ENCODE data around the gene SF3B3. TPM values are rescaled to one million over a fixed set of nuclear protein-coding genes. Genes with fewer than 3 reads are reported as not detected.

SF3B3 gene
- polyA plus RNA-seq, 1 of the 3 experiments (the other 2 are of a cell fraction) = 81.7 TPM

DNA sequence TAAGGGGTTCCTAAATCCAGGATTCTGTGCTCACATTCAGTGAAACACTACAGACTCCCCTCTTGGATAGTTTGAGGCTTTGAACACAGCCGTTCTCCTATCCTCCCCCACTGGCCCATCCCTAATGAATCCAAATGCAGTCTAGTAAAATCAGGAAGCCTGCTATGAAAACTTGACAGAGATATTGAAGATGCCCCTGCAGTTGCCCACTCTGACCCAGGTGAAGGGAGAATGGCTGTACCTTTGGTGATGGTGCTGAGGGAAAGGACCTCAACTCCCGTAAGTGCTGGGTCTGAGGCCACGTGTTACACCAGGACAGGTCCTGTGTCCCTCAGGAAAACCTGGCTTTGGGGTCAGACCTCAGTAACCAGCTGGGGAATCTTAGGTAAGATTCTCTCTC, 54.4 kb downstream of the SF3B3 start:
- CTCF ChIA-PET = no interaction called here
- POLR2A ChIA-PET = no interaction called here
- DNase-seq = no peak

DNA sequence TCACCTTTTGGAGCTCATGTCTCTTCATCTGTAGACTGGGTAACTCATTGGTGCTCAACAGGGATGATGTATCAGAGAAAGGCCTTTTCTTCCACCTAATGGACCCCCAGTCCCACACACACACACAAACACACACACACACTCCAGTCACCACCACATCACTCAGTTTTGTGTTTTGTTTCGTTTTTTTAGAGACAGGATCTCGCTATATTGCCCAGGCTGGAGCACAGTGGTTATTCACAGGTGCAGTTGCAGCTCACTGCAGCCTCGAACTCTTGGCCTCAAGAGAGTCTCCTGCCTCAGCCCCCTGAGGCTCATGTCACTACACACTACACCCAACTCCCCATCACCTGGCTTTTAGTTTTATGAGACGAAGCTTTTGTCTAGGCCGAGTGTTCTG, 55.6 kb downstream of the SF3B3 start:
- CTCF ChIA-PET = interaction anchor here (0.9 kb wide), 1 partner anchor 23 kb away, joined by 3 read pairs; no protein-coding TSS in a partner anchor
- WGBS (ENCODE audit: low lambda C conversion rate) = 89% methylated on average over 5 of the region's 5 CpGs

More for the DNA sequence above, 54.4 kb downstream of the SF3B3 start:
- H3F3A ChIP-seq (replicated peaks; ENCODE audit: insufficient read depth) = peaks cover 25% of the 10 kb centered on the region
- no peaks in the 10 kb centered on the region for H3K27me3 ChIP-seq (ENCODE audit: insufficient read depth)
- H3K4me1 ChIP-seq (ENCODE audit: control insufficient read depth in 1 of 2, insufficient read depth in 2 of 2, low read depth in 1 of 2, low read length in 1 of 2) = peaks cover 0 to 21% of the 10 kb centered on the region in 2 experiments; a peak in 2 of 4 replicates
- no peak overlapping the region for H3K4me2 ChIP-seq
- peaks cover 13% of the 10 kb centered on the region for H4K20me1 ChIP-seq (ENCODE audit: insufficient read depth)
- TF ChIP-seq, protein P1, sequence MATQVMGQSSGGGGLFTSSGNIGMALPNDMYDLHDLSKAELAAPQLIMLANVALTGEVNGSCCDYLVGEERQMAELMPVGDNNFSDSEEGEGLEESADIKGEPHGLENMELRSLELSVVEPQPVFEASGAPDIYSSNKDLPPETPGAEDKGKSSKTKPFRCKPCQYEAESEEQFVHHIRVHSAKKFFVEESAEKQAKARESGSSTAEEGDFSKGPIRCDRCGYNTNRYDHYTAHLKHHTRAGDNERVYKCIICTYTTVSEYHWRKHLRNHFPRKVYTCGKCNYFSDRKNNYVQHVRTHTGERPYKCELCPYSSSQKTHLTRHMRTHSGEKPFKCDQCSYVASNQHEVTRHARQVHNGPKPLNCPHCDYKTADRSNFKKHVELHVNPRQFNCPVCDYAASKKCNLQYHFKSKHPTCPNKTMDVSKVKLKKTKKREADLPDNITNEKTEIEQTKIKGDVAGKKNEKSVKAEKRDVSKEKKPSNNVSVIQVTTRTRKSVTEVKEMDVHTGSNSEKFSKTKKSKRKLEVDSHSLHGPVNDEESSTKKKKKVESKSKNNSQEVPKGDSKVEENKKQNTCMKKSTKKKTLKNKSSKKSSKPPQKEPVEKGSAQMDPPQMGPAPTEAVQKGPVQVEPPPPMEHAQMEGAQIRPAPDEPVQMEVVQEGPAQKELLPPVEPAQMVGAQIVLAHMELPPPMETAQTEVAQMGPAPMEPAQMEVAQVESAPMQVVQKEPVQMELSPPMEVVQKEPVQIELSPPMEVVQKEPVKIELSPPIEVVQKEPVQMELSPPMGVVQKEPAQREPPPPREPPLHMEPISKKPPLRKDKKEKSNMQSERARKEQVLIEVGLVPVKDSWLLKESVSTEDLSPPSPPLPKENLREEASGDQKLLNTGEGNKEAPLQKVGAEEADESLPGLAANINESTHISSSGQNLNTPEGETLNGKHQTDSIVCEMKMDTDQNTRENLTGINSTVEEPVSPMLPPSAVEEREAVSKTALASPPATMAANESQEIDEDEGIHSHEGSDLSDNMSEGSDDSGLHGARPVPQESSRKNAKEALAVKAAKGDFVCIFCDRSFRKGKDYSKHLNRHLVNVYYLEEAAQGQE (IDR thresholded peaks at IDR 0.05; ENCODE audit: low read depth, low read length) = no peak
- TF ChIP-seq NFIC (IDR thresholded peaks at IDR 0.05; ENCODE audit: borderline replicate concordance) = no peak
- TF ChIP-seq MXI1 (IDR thresholded peaks at IDR 0.05; ENCODE audit: low read depth, low read length) = no peak
- TF ChIP-seq RCOR1 (IDR thresholded peaks at IDR 0.05; ENCODE audit: low read length) = no peak
- TF ChIP-seq GABPA (IDR thresholded peaks at IDR 0.05; ENCODE audit: low read depth) = no peak
- no peak for TF ChIP-seq RFX5 (IDR thresholded peaks at IDR 0.05; ENCODE audit: low read length)
- TF ChIP-seq YY1 (IDR thresholded peaks at IDR 0.05; ENCODE audit: low read depth) = no peak
- TF ChIP-seq, protein P2, sequence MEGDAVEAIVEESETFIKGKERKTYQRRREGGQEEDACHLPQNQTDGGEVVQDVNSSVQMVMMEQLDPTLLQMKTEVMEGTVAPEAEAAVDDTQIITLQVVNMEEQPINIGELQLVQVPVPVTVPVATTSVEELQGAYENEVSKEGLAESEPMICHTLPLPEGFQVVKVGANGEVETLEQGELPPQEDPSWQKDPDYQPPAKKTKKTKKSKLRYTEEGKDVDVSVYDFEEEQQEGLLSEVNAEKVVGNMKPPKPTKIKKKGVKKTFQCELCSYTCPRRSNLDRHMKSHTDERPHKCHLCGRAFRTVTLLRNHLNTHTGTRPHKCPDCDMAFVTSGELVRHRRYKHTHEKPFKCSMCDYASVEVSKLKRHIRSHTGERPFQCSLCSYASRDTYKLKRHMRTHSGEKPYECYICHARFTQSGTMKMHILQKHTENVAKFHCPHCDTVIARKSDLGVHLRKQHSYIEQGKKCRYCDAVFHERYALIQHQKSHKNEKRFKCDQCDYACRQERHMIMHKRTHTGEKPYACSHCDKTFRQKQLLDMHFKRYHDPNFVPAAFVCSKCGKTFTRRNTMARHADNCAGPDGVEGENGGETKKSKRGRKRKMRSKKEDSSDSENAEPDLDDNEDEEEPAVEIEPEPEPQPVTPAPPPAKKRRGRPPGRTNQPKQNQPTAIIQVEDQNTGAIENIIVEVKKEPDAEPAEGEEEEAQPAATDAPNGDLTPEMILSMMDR (IDR thresholded peaks at IDR 0.05) = no peak
- no peak for TF ChIP-seq FOSL2 (IDR thresholded peaks at IDR 0.05; ENCODE audit: borderline replicate concordance, low read depth)
- H3K4me3 ChIP-seq (ENCODE audit: low read depth in 2 of 2, low read length in 1 of 2) = no peak overlapping the region
- no peaks in the 10 kb centered on the region for H3K79me2 ChIP-seq (ENCODE audit: insufficient read depth)
- H3K9me3 ChIP-seq = no peaks in the 10 kb centered on the region
- peak overlapping the region in 1 of 2 experiments; percentile 55; a peak in 1 of 4 replicates for H3K27ac ChIP-seq (ENCODE audit: low read depth in 2 of 2, low read length in 1 of 2)
- peaks cover 9 to 11% of the 10 kb centered on the region in 2 experiments for H3K36me3 ChIP-seq (replicated peaks in 1 of 2; ENCODE audit: control insufficient read depth in 1 of 2, insufficient read depth in 2 of 2, low read length in 1 of 2)
- H3K9ac ChIP-seq = no peak overlapping the region
- no peaks in the 10 kb centered on the region for H3K9me2 ChIP-seq
- no peak overlapping the region for H2AFZ ChIP-seq (ENCODE audit: low read depth)
- 83% methylated on average over 3 of the region's 3 CpGs for WGBS (ENCODE audit: low lambda C conversion rate)

More for the DNA sequence above, 55.6 kb downstream of the SF3B3 start:
- no peaks in the 10 kb centered on the region for H3K9me3 ChIP-seq
- H3K4me1 ChIP-seq (ENCODE audit: control insufficient read depth in 1 of 2, insufficient read depth in 2 of 2, low read depth in 1 of 2, low read length in 1 of 2) = peaks cover 3 to 12% of the 10 kb centered on the region in 2 experiments; a peak in 2 of 4 replicates
- no peaks in the 10 kb centered on the region for H3K9me2 ChIP-seq
- H3K9ac ChIP-seq = no peak overlapping the region
- DNase-seq = no peak
- no peaks in the 10 kb centered on the region for H3K27me3 ChIP-seq (ENCODE audit: insufficient read depth)
- TF ChIP-seq RXRA (IDR thresholded peaks at IDR 0.05; ENCODE audit: borderline replicate concordance, low read depth) (no peak), CHD2 (IDR thresholded peaks at IDR 0.05; ENCODE audit: low read length, partially characterized antibody) (no peak), SMC3 (IDR thresholded peaks at IDR 0.05; ENCODE audit: low read depth, low read length) (no peak), YY1 (IDR thresholded peaks at IDR 0.05; ENCODE audit: low read depth) (no peak)
- TF ChIP-seq, protein P3, sequence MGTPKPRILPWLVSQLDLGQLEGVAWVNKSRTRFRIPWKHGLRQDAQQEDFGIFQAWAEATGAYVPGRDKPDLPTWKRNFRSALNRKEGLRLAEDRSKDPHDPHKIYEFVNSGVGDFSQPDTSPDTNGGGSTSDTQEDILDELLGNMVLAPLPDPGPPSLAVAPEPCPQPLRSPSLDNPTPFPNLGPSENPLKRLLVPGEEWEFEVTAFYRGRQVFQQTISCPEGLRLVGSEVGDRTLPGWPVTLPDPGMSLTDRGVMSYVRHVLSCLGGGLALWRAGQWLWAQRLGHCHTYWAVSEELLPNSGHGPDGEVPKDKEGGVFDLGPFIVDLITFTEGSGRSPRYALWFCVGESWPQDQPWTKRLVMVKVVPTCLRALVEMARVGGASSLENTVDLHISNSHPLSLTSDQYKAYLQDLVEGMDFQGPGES (IDR thresholded peaks at IDR 0.05; ENCODE audit: low read depth, low read length) = no peak
- H3K36me3 ChIP-seq (replicated peaks in 1 of 2; ENCODE audit: control insufficient read depth in 1 of 2, insufficient read depth in 2 of 2, low read length in 1 of 2) = peaks cover 2 to 8% of the 10 kb centered on the region in 2 experiments
- H3K4me2 ChIP-seq = no peak overlapping the region
- H4K20me1 ChIP-seq (ENCODE audit: insufficient read depth) = 0 out of 2 replicates have a peak, but pooled peaks cover 3% of the 10 kb centered on the region
- H2AFZ ChIP-seq (ENCODE audit: low read depth) = no peak overlapping the region
- no peak overlapping the region for H3K4me3 ChIP-seq (ENCODE audit: low read depth in 2 of 2, low read length in 1 of 2)
- no peaks in the 10 kb centered on the region for H3K79me2 ChIP-seq (ENCODE audit: insufficient read depth)
- no peak overlapping the region for H3K27ac ChIP-seq (ENCODE audit: low read depth in 2 of 2, low read length in 1 of 2)
- POLR2A ChIA-PET = no interaction called here
- peaks cover 14% of the 10 kb centered on the region for H3F3A ChIP-seq (replicated peaks; ENCODE audit: insufficient read depth)

All from SK-N-SH (cell line).